GM23338 (cell line): ENCODE results near the gene CGNL1. TPM values are rescaled to one million over a fixed set of nuclear protein-coding genes. Genes with fewer than 3 reads are reported as not detected.

ENCODE experiments used
- ATAC-seq: fragments of 200-7000 bp; cut with Tn5 transposase; 3 replicates; pipeline ENCODE4 v1.9.1; 2020
- DNase-seq: peaks from one replicate; pipeline ENCODE4 v3.0.0-alpha.2; 2015; ENCODE audit warnings: low spot score
- H2AFZ ChIP-seq: fragments of 200-600 bp; sonication (generic); 2 replicates; pipeline ENCODE4 v1.8.0; 2016; ENCODE audit warnings: antibody characterized with exemption, mild to moderate bottlenecking, moderate library complexity
- H3F3A ChIP-seq: fragments of 200-600 bp; sonication (generic); replicated peaks from 2 replicates; pipeline ENCODE4 v1.8.0; 2017; ENCODE audit warnings: antibody characterized with exemption, mixed run types, low read depth
- H3K27ac ChIP-seq: fragments of 200-600 bp; sonication (generic); 2 replicates; pipeline ENCODE4 v1.6.1; 2016; ENCODE audit warnings: low read depth
- H3K27me3 ChIP-seq: fragments of 200-600 bp; sonication (generic); 2 replicates; pipeline ENCODE4 v1.8.0; 2016; ENCODE audit warnings: mild to moderate bottlenecking, mixed run types, moderate library complexity; ENCODE audit not compliant: insufficient read depth
- H3K36me3 ChIP-seq: fragments of 200-600 bp; sonication (generic); 2 replicates; pipeline ENCODE4 v1.8.0; 2016; ENCODE audit warnings: mild to moderate bottlenecking; ENCODE audit not compliant: insufficient read depth
- H3K4me1 ChIP-seq: fragments of 200-600 bp; sonication (generic); 2 replicates; pipeline ENCODE4 v1.8.0; 2016; ENCODE audit warnings: mild to moderate bottlenecking, moderate library complexity; ENCODE audit not compliant: insufficient read depth
- H3K4me2 ChIP-seq: fragments of 200-600 bp; sonication (generic); 2 replicates; pipeline ENCODE4 v1.7.1; 2017; ENCODE audit warnings: mixed run types
- H3K4me3 ChIP-seq: fragments of 200-600 bp; sonication (generic); 2 replicates; pipeline ENCODE4 v1.6.1; 2016; ENCODE audit warnings: mixed run types
- H3K79me2 ChIP-seq: fragments of 200-600 bp; sonication (generic); replicated peaks from 2 replicates; pipeline ENCODE4 v1.8.0; 2017; ENCODE audit warnings: mild to moderate bottlenecking; ENCODE audit not compliant: insufficient read depth
- H3K9me2 ChIP-seq: fragments of 200-600 bp; sonication (generic); 2 replicates; pipeline ENCODE4 v1.8.0; 2017; ENCODE audit not compliant: insufficient read depth
- H4K20me1 ChIP-seq: fragments of 200-600 bp; sonication (generic); replicated peaks from 2 replicates; pipeline ENCODE4 v1.8.0; 2017; ENCODE audit warnings: mild to moderate bottlenecking; ENCODE audit not compliant: insufficient read depth
- H3K27ac Mint-ChIP-seq: 2 replicates; pipeline ENCODE4 v1.8.0; 2020; ENCODE audit warnings: inconsistent platforms, mild to moderate bottlenecking, moderate library complexity, mixed read lengths
- H3K27me3 Mint-ChIP-seq: 3 replicates; pipeline ENCODE4 v1.8.0; 2022; ENCODE audit warnings: low read depth, mild to moderate bottlenecking, moderate library complexity, mixed read lengths, inconsistent platforms; ENCODE audit not compliant: insufficient read depth, poor library complexity
- H3K36me3 Mint-ChIP-seq: 3 replicates; pipeline ENCODE4 v1.8.0; 2021; ENCODE audit warnings: low read depth, mild to moderate bottlenecking, inconsistent platforms, moderate library complexity, mixed read lengths
- H3K4me1 Mint-ChIP-seq: 3 replicates; pipeline ENCODE4 v1.8.0; 2020; ENCODE audit warnings: mild to moderate bottlenecking, inconsistent platforms, mixed read lengths
- H3K4me3 Mint-ChIP-seq: 3 replicates; pipeline ENCODE4 v1.8.0; 2021; ENCODE audit warnings: moderate library complexity, mild to moderate bottlenecking, inconsistent platforms, mixed read lengths
- H3K9me3 Mint-ChIP-seq: 3 replicates; pipeline ENCODE4 v1.8.0; 2020; ENCODE audit warnings: moderate library complexity, mild to moderate bottlenecking, inconsistent platforms, mixed read lengths
- CREB1 ChIP-seq: fragments of 250-450 bp; sonication (Bioruptor Pico); IDR thresholded peaks from 2 replicates; pipeline ENCODE4 v1.5.0; 2020; ENCODE audit warnings: low read depth, mild to moderate bottlenecking, moderate library complexity
- EZH2 ChIP-seq: fragments of 200-600 bp; sonication (generic); IDR thresholded peaks from one replicate; pipeline ENCODE4 v1.8.0; 2017; ENCODE audit warnings: antibody characterized with exemption, mild to moderate bottlenecking, low read depth; ENCODE audit not compliant: unreplicated experiment
- JUNB ChIP-seq: IDR thresholded peaks from one replicate; pipeline ENCODE4 v1.6.1; 2016; ENCODE audit warnings: antibody characterized with exemption; ENCODE audit not compliant: unreplicated experiment
- NANOG ChIP-seq: IDR thresholded peaks from 2 replicates; pipeline ENCODE4 v1.6.1; 2016; ENCODE audit warnings: antibody characterized with exemption, borderline replicate concordance
- POLR2AphosphoS5 ChIP-seq: IDR thresholded peaks from 2 replicates; pipeline ENCODE4 v1.6.1; 2016; ENCODE audit warnings: antibody characterized with exemption, low read depth
- STAT1 ChIP-seq: IDR thresholded peaks from one replicate; pipeline ENCODE4 v1.6.1; 2016; ENCODE audit warnings: antibody characterized with exemption; ENCODE audit not compliant: unreplicated experiment
- ZNF114 ChIP-seq: fragments of 250-450 bp; sonication (Bioruptor Pico); IDR thresholded peaks from 2 replicates; pipeline ENCODE4 v1.5.0; 2020; ENCODE audit warnings: mild to moderate bottlenecking, moderate library complexity
- ZNF331 ChIP-seq: fragments of 250-450 bp; sonication (Bioruptor Pico); IDR thresholded peaks from 2 replicates; pipeline ENCODE4 v1.5.0; 2020; ENCODE audit warnings: low read depth, mild to moderate bottlenecking, moderate library complexity
- polyA plus RNA-seq: library from polyadenylated mRNA; unstranded; fragments of >200 nt; fragmentation: Nextera tagmentation; extraction: Ambion mirVana; gene quantifications from 2 replicates; pipeline ENCODE4 v1.2.1, GENCODE V29; 2016
- total RNA-seq: library from RNA; depleted of rRNA; stranded (reverse); fragments of >200 nt; shearing (Covaris generic); gene quantifications from 2 replicates; pipeline ENCODE4 v1.2.3, GENCODE V29; 2014
- TF ChIP-seq, protein P1 (sequence below): IDR thresholded peaks from one replicate; pipeline ENCODE4 v1.6.1; 2018; ENCODE audit warnings: antibody characterized with exemption; ENCODE audit not compliant: unreplicated experiment
- TF ChIP-seq, protein P2 (sequence below): IDR thresholded peaks from 2 replicates; pipeline ENCODE4 v1.6.1; 2016; ENCODE audit warnings: antibody characterized with exemption
- TF ChIP-seq, protein P3 (sequence below), 2 experiments: fragments of 200-600 bp in 1 of 2; sonication (generic) in 1 of 2; conservative IDR thresholded peaks; 2 replicates each; pipeline versions ENCODE4 v1.5.1 to v1.6.1; 2016 to 2017; ENCODE audit warnings: antibody characterized with exemption in 2 of 2, low read depth in 2 of 2, mild to moderate bottlenecking in 2 of 2, moderate library complexity in 1 of 2

Gene CGNL1
- total and polyA plus RNA-seq, 2 experiments from 2014 or later, result 20.0 to 57.8 TPM

DNA sequence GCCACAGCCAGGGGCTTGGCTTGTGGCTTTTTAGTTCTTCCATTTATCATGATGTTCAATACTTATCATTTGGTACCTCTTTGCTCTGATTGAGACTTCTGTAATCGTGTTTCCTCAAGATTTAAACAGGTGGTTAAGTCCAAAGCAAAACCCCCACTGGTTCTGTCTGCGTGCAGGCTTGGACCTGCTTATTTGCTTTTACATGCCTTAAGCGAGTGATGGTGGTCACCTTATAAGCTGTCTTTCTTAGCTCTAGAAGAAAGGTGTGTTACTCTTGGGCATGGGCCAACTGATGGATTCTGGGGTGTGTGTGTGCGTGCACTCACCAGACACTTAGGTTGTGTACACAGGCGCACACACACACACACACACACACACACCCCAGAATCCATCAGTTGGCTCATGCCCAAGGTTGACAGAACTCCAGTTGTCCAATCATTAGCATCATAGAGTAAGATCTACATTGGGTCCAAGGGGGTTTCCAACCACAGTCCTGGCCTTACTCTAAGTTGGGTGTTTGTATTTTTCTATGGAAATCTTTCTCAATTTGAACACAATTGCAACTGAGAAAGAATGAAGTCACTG lies 216.6 kb downstream of the CGNL1 start (continued):
- no peak for TF ChIP-seq ZNF331 (CRISPR knock-in tag)

DNA sequence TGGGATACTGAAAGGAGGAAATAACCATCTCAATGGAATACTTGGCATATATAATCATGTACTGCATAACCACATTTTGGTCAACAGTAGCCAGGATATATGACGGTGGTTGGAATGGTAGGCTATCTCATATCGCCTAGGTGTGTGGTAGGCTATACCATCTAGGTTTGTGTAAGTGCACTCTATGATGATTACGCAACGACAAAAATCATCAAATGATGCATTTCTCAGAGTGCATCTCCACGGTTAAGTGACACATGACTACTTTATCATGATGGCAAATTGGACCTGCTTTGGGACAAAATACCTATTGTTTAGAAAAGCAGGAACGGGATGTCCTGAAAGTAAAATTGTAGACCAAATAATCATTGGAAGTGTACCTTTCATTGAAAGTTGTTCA lies 218.2 kb downstream of the CGNL1 start:
- Mint-ChIP-seq H3K27me3 (peaks cover 10% of the 10 kb centered on the region), H3K4me1 (peaks cover 12% of the 10 kb centered on the region), H3K36me3 (no peaks in the 10 kb centered on the region), H3K27ac (no peak overlapping the region), H3K4me3 (no peak overlapping the region), H3K9me3 (no peaks in the 10 kb centered on the region)
- Histone ChIP-seq H3K27ac (no peak overlapping the region), H3K36me3 (no peaks in the 10 kb centered on the region), H3F3A (no peaks in the 10 kb centered on the region; the same call in 1 of the 2 replicates), H3K4me2 (no peak overlapping the region), H3K27me3 (peaks cover 21% of the 10 kb centered on the region), H3K79me2 (no peaks in the 10 kb centered on the region), H3K9me2 (peaks cover 8% of the 10 kb centered on the region), H4K20me1 (no peaks in the 10 kb centered on the region), H3K4me1 (peaks cover 13% of the 10 kb centered on the region), H2AFZ (no peak overlapping the region), H3K4me3 (no peak overlapping the region)
- TF ChIP-seq, protein P1, sequence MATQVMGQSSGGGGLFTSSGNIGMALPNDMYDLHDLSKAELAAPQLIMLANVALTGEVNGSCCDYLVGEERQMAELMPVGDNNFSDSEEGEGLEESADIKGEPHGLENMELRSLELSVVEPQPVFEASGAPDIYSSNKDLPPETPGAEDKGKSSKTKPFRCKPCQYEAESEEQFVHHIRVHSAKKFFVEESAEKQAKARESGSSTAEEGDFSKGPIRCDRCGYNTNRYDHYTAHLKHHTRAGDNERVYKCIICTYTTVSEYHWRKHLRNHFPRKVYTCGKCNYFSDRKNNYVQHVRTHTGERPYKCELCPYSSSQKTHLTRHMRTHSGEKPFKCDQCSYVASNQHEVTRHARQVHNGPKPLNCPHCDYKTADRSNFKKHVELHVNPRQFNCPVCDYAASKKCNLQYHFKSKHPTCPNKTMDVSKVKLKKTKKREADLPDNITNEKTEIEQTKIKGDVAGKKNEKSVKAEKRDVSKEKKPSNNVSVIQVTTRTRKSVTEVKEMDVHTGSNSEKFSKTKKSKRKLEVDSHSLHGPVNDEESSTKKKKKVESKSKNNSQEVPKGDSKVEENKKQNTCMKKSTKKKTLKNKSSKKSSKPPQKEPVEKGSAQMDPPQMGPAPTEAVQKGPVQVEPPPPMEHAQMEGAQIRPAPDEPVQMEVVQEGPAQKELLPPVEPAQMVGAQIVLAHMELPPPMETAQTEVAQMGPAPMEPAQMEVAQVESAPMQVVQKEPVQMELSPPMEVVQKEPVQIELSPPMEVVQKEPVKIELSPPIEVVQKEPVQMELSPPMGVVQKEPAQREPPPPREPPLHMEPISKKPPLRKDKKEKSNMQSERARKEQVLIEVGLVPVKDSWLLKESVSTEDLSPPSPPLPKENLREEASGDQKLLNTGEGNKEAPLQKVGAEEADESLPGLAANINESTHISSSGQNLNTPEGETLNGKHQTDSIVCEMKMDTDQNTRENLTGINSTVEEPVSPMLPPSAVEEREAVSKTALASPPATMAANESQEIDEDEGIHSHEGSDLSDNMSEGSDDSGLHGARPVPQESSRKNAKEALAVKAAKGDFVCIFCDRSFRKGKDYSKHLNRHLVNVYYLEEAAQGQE, result no peak
- TF ChIP-seq ZNF331 (CRISPR knock-in tag), result no peak
- TF ChIP-seq, protein P2, sequence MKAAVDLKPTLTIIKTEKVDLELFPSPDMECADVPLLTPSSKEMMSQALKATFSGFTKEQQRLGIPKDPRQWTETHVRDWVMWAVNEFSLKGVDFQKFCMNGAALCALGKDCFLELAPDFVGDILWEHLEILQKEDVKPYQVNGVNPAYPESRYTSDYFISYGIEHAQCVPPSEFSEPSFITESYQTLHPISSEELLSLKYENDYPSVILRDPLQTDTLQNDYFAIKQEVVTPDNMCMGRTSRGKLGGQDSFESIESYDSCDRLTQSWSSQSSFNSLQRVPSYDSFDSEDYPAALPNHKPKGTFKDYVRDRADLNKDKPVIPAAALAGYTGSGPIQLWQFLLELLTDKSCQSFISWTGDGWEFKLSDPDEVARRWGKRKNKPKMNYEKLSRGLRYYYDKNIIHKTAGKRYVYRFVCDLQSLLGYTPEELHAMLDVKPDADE, result no peak
- TF ChIP-seq CREB1 (CRISPR knock-in tag), result no peak
- no peak for TF ChIP-seq JUNB
- no peak for TF ChIP-seq NANOG
- no peak for TF ChIP-seq STAT1
- TF ChIP-seq EZH2, result no peak
- TF ChIP-seq, protein P3, sequence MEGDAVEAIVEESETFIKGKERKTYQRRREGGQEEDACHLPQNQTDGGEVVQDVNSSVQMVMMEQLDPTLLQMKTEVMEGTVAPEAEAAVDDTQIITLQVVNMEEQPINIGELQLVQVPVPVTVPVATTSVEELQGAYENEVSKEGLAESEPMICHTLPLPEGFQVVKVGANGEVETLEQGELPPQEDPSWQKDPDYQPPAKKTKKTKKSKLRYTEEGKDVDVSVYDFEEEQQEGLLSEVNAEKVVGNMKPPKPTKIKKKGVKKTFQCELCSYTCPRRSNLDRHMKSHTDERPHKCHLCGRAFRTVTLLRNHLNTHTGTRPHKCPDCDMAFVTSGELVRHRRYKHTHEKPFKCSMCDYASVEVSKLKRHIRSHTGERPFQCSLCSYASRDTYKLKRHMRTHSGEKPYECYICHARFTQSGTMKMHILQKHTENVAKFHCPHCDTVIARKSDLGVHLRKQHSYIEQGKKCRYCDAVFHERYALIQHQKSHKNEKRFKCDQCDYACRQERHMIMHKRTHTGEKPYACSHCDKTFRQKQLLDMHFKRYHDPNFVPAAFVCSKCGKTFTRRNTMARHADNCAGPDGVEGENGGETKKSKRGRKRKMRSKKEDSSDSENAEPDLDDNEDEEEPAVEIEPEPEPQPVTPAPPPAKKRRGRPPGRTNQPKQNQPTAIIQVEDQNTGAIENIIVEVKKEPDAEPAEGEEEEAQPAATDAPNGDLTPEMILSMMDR (conservative IDR thresholded peaks at IDR 0.05; ENCODE audit: low read depth in 2 of 2), result no peak
- TF ChIP-seq ZNF114 (CRISPR knock-in tag), result no peak
- no peak for TF ChIP-seq POLR2AphosphoS5
- no peak for DNase-seq
- no peak for ATAC-seq
